GM21619 (cell line): ENCODE measurements around the gene PPP3CA.

ENCODE experiments used
- ATAC-seq: cut with Tn5 transposase; IDR thresholded peaks from one replicate; pipeline ENCODE4 v1.9.1; 2021; ENCODE audit not compliant: unreplicated experiment

PPP3CA gene

GRCh38 chr4:100981447-100982204 lies 365.7 kb downstream of the PPP3CA start:
- ATAC-seq, result no peak

GRCh38 chr4:100979736-100980135 lies 367.6 kb downstream of the PPP3CA start:
- ATAC-seq, result no peak

GRCh38 chr4:100977746-100978397 lies 369.5 kb downstream of the PPP3CA start:
- ATAC-seq, result no peak

GRCh38 chr4:100977274-100977673 lies 370.1 kb downstream of the PPP3CA start:
- ATAC-seq, result no peak
